Cardiac fibroblast (primary cell): ENCODE results near the gene SLC37A1.

Source experiments
- DNase-seq, 2 donors: peaks; one replicate each; pipeline versions ENCODE4 v3.0.0 to v3.0.0-alpha.2; 2010; ENCODE audit warnings: low read depth in 2 of 2
- H3K4me3 ChIP-seq, 2 donors: replicated peaks in 1 of 2; 1 replicate in 1 of 2; 2 replicates in 1 of 2; pipeline ENCODE4 v1.5.1; 2011; ENCODE audit warnings: low read depth in 2 of 2, low read length in 2 of 2, mild to moderate bottlenecking in 2 of 2, moderate library complexity in 1 of 2
- TF ChIP-seq, protein P1 (sequence below): IDR thresholded peaks from one replicate; pipeline ENCODE4 v1.5.1; 2011; ENCODE audit warnings: low read depth, mild to moderate bottlenecking, low read length, inconsistent platforms

The SLC37A1 gene

DNA sequence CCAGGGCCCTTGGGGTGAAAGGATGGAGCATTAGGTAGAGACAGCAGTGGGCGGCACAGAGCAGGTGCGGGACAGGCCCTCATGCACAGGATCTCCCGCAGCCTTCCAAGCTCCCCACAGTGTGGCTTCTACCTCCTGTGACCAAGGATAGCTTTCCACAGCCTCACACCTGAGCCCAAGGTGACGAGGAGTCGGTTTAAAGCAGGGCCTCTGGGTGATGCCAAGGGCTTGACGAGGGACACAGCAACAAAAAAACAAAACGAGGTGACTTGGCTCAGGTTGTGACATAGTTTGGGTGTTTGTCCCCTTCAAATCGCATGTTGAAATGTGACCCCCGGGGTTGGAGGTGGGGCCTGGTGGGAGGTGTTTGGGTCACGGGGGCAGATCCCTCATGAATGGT is 32.9 kb upstream of the SLC37A1 start:
- no peak for DNase-seq
- TF ChIP-seq, protein P1, sequence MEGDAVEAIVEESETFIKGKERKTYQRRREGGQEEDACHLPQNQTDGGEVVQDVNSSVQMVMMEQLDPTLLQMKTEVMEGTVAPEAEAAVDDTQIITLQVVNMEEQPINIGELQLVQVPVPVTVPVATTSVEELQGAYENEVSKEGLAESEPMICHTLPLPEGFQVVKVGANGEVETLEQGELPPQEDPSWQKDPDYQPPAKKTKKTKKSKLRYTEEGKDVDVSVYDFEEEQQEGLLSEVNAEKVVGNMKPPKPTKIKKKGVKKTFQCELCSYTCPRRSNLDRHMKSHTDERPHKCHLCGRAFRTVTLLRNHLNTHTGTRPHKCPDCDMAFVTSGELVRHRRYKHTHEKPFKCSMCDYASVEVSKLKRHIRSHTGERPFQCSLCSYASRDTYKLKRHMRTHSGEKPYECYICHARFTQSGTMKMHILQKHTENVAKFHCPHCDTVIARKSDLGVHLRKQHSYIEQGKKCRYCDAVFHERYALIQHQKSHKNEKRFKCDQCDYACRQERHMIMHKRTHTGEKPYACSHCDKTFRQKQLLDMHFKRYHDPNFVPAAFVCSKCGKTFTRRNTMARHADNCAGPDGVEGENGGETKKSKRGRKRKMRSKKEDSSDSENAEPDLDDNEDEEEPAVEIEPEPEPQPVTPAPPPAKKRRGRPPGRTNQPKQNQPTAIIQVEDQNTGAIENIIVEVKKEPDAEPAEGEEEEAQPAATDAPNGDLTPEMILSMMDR: no peak
- no peak overlapping the region for H3K4me3 ChIP-seq

DNA sequence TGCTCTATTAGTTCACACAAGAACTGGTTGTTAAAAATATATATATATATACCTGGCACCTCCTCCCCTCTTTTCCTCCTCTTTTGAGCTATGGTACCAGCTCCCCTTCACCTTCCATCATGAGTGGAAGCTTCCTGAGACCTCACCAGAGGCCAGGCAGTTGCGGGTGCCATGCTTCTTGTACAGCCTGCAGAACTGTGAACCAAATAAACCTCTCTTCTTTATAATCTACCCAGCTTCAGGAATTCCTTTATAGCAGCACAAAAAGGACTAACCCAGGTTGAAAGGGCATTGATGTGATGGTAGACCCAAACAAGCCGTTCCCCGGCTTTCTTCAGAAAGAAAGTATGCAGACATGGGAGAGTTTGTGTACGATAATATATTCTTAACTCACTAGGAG is 32.5 kb upstream of the SLC37A1 start:
- no peak for DNase-seq
- TF ChIP-seq, protein P1: no peak
- no peak overlapping the region for H3K4me3 ChIP-seq

DNA sequence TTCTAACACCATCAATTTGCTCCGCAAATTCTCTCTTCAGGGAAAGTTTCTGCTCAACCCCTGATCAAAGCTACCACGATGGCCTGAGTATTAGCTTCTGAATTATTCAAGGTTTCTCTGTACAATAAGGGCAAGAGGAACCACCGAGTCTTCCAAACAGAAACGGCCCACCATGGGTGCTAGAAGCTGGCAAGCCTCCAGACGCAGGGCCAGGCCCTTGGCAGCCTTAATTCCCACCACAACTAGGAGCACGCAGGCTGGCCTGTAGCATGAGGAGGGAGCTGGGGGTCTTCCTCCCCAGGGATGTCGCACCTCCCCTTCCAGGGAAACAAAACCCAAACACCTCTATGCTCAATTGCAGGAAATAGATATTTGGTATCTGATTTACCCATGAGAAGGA is 28.7 kb upstream of the SLC37A1 start:
- no peak overlapping the region for H3K4me3 ChIP-seq
- TF ChIP-seq, protein P1: no peak
- DNase-seq: no peak

DNA sequence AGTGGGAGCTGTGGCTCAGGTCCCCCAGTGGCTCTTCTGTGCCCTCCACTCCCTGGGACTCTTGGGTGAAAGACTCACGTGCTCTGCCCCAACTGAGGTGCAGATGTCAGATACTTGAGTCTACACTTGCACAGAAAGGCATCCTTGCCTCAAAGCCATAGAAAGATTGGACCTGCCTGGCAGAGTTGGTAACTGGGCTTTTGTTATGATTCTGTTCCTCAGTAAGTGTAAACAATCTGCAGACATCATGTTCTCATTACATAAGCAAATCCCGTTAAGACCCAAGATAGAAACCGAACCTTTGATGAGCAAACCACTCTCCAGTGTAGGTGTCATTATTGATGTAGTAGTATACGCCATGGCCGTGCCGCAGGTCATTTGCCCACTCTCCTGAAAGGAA is 27.6 kb upstream of the SLC37A1 start:
- H3K4me3 ChIP-seq: no peak overlapping the region
- TF ChIP-seq, protein P1: no peak
- no peak for DNase-seq

DNA sequence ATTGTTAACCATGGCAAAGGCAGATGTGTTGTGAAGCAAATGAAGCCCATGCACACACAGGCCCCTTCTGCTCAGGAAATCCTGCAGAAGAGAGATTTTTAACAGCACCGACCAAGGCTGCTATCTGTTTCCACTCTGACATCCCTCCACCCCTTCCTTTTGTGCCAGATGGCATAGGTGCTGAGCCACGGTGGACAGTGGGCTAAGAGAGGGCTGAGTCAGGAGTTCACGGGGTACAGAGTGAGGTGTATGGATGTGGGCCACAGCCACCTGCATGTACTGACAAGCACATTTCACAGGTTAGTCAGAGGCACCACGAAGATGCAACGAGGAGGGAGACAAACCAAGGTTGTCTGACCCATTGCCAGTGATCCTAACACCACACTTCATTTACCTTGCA is 27.1 kb upstream of the SLC37A1 start:
- no peak overlapping the region for H3K4me3 ChIP-seq
- TF ChIP-seq, protein P1: no peak
- no peak for DNase-seq

DNA sequence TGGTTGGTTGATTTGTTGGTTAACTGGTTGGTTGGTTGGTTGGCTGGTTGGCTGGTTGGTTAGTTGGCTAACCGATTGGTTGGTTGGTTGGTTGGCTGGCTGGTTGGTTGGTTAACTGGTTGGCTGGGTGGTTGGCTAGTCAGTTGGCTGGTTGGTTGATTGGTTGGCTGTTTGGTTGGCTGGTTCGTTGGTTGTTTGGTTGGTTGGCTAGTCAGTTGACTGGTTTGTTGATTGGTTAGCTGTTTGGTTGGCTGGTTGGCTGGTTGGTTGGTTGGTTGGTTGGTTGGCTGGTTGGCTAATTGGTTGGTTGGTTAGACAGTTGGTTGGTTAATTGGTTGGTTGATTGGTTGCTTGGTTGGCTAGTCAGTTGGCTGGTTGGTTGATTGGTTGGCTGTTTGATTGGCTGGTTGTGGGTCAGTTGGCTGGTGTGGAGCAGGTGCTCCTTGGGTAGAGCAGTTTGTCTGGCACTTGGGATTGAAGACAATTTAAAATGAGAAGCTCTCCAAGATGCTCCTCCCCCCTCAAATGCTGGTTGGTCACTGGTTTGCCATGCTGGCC is 24.6 kb upstream of the SLC37A1 start:
- no peak overlapping the region for H3K4me3 ChIP-seq
- TF ChIP-seq, protein P1: no peak
- DNase-seq: no peak

DNA sequence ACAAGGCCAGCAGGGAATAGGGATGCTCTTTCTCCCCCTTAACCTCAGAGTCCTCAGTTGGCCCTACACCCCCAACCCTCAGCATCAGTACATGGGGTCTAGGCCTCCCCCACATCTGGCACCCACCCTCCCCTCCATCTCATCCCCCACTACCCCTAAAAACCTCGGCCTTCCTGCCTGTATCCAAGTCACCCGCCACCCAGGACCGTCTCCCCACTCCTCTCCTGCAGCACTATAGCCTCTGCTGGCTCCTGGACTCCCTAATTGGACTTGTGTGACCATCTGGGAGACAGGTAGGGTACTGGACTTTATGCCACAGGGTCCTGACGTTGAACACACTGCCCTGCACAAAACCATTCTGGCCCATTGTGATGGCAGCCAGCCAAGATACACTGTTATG is 23.7 kb upstream of the SLC37A1 start:
- TF ChIP-seq, protein P1: no peak
- DNase-seq: no peak
- H3K4me3 ChIP-seq: no peak overlapping the region
